ENCODE results near the gene ALKAL2.

- TF ChIP-seq CTCF (IDR thresholded peaks at IDR 0.05; ENCODE audit: low read length), result no peak
- no peak for TF ChIP-seq EZH2 (IDR thresholded peaks at IDR 0.05; ENCODE audit: borderline replicate concordance, low read length)
Measured at GRCh38 chr2:256094-256493, 31.8 kb downstream of the ALKAL2 start.

All from OCI-LY1 (cell line).